ENCODE results near the gene AIG1.

Gene AIG1

DNA sequence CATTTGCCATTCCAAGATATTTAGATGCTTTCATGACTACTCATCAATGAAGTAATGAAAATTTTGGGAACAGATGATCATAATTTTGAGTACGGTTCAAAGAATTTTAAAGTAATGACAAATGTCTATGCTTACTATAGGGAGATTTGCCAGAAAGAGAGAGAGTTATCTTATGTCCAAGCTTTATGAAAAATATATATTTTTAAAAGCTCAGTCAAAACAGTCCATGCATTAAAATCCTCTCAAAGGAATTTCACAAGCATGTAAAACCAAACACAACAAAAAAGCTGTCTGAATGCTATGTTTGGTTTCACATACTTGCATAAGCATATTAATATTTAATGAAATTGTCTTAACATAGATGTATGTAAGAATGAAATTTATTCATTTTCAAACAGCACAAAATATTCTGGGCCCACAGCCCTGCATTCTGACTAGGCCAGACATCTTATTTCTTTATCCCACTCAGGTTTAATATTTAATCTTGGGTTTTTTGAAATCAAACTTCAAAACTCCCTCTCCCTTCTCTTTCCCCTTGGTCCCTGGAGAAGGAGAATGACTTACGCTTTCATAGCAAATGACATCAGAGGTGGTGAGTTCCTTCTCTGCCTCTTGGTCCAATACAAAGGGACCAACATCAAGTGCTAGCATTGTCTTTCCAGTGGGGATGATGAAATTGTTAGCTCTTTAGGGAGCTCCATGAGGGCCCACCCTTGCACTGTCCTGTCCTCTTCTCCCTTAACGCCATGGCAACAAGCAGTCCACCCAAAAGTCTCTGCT, 295.6 kb downstream of the AIG1 start:
- no peaks in the 10 kb centered on the region for H3K36me3 ChIP-seq (ENCODE audit: low read depth)
- no peaks in the 10 kb centered on the region for H3K27me3 ChIP-seq (ENCODE audit: insufficient read depth, poor library complexity, severe bottlenecking)
- H3K27ac ChIP-seq (ENCODE audit: poor library complexity, severe bottlenecking) = no peak overlapping the region
- peaks cover 5% of the 10 kb centered on the region for H3K9me3 ChIP-seq (ENCODE audit: severe bottlenecking)
- ATAC-seq (ENCODE audit: low read depth) (no peak), DNase-seq (ENCODE audit: low spot score) (no peak)
- TF ChIP-seq CTCF (IDR thresholded peaks at IDR 0.05; ENCODE audit: poor library complexity, severe bottlenecking) = no peak
- no peak overlapping the region for H3K4me3 ChIP-seq (ENCODE audit: severe bottlenecking)
- H3K4me1 ChIP-seq (ENCODE audit: insufficient read depth, poor library complexity, severe bottlenecking) = no peaks in the 10 kb centered on the region

DNA sequence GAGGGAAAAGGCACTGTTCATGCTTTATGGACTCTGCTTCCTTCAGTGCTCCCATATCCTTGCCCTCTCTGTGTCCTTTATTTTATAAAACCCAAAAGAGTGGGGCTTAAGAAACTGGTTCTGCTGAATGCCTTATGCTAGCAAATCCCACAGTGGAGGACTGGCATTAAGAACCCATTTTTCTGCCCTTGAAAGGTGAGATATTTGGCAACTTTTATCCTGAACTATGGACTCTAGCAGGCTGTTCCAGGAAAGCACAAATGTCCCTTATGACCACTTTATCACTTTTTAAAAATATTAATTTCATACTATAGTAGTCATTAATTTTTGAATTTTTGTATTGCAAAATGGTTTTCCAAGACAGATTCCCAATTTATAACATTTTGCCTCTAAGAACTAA, 296.5 kb downstream of the AIG1 start:
- Histone ChIP-seq H3K4me3 (ENCODE audit: severe bottlenecking) (no peak overlapping the region), H3K36me3 (ENCODE audit: low read depth) (no peaks in the 10 kb centered on the region), H3K27me3 (ENCODE audit: insufficient read depth, poor library complexity, severe bottlenecking) (no peaks in the 10 kb centered on the region), H3K4me1 (ENCODE audit: insufficient read depth, poor library complexity, severe bottlenecking) (no peaks in the 10 kb centered on the region), H3K27ac (ENCODE audit: poor library complexity, severe bottlenecking) (no peak overlapping the region), H3K9me3 (ENCODE audit: severe bottlenecking) (peaks cover 5% of the 10 kb centered on the region)
- DNase-seq (ENCODE audit: low spot score) (no peak), ATAC-seq (ENCODE audit: low read depth) (no peak)
- TF ChIP-seq CTCF (IDR thresholded peaks at IDR 0.05; ENCODE audit: poor library complexity, severe bottlenecking) = no peak

- no peak for TF ChIP-seq CTCF (IDR thresholded peaks at IDR 0.05; ENCODE audit: poor library complexity, severe bottlenecking)
- ATAC-seq (ENCODE audit: low read depth) = no peak
Measured at GRCh38 chr6:143357561-143358255, 297.0 kb downstream of the AIG1 start.

GRCh38 chr6:143361536-143362191, 301.0 kb downstream of the AIG1 start:
- Histone ChIP-seq H3K27ac (ENCODE audit: poor library complexity, severe bottlenecking) (no peak overlapping the region), H3K36me3 (ENCODE audit: low read depth) (no peaks in the 10 kb centered on the region), H3K27me3 (ENCODE audit: insufficient read depth, poor library complexity, severe bottlenecking) (no peaks in the 10 kb centered on the region), H3K9me3 (ENCODE audit: severe bottlenecking) (no peaks in the 10 kb centered on the region), H3K4me3 (ENCODE audit: severe bottlenecking) (no peak overlapping the region), H3K4me1 (ENCODE audit: insufficient read depth, poor library complexity, severe bottlenecking) (no peaks in the 10 kb centered on the region)
- no peak for TF ChIP-seq CTCF (IDR thresholded peaks at IDR 0.05; ENCODE audit: poor library complexity, severe bottlenecking)
- DNase-seq (ENCODE audit: low spot score) (no peak), ATAC-seq (ENCODE audit: low read depth) (no peak)

More at GRCh38 chr6:143357561-143358255, 297.0 kb downstream of the AIG1 start:
- Histone ChIP-seq H3K4me3 (ENCODE audit: severe bottlenecking) (no peak overlapping the region), H3K27ac (ENCODE audit: poor library complexity, severe bottlenecking) (no peak overlapping the region), H3K4me1 (ENCODE audit: insufficient read depth, poor library complexity, severe bottlenecking) (no peaks in the 10 kb centered on the region), H3K9me3 (ENCODE audit: severe bottlenecking) (peaks cover 5% of the 10 kb centered on the region), H3K27me3 (ENCODE audit: insufficient read depth, poor library complexity, severe bottlenecking) (no peaks in the 10 kb centered on the region), H3K36me3 (ENCODE audit: low read depth) (no peaks in the 10 kb centered on the region)
- no peak for DNase-seq (ENCODE audit: low spot score)

All from RWPE2 (cell line).